K562 (cell line): ENCODE data around the gene PCSK6. TPM values are rescaled to one million over a fixed set of nuclear protein-coding genes. Genes with fewer than 3 reads are reported as not detected.

ENCODE experiments used
- ATAC-seq: fragments of 200-7000 bp; cut with Tn5 transposase; 3 replicates; pipeline ENCODE4 v1.9.1; 2020; ENCODE audit warnings: moderate library complexity
- BruUV-seq: library from RNA; stranded (reverse); fragments of 400-500 nt; replicated peaks from 2 replicates; lab custom pipeline; 2021; lab: Mats Ljungman, UMichigan
- CTCF ChIA-PET: fragments of 300-600 bp; formaldehyde crosslinking; extraction: SDS; loops from one replicate; lab custom pipeline; 2021; ENCODE audit warnings: low intra/inter-chr PET ratio; lab: Yijun Ruan, JAX
- POLR2A ChIA-PET: fragments of 300-600, 350-650 bp; sonication (Branson Sonifier 250); formaldehyde crosslinking; extraction: SDS; loops from one replicate; lab custom pipeline; 2021; ENCODE audit warnings: antibody characterized with exemption, inconsistent platforms; lab: Yijun Ruan, JAX
- DNase-seq, 4 experiments: peaks; one replicate each; pipeline versions ENCODE4 v3.0.0 to v3.0.0-alpha.2; 2011 to 2018; ENCODE audit warnings: low spot score in 3 of 4, mixed read lengths in 3 of 4; ENCODE audit errors: extremely low read depth in 1 of 4
- FAIRE-seq: peaks from 2 replicates; lab custom pipeline; 2011; peaks lifted over from hg19 to GRCh38; lab: Jason Lieb, UNC
- H2AFZ ChIP-seq: 2 replicates; pipeline ENCODE4 v1.6.0; 2011; ENCODE audit warnings: low read depth, low read length, control low read depth, inconsistent platforms
- H3K27ac ChIP-seq: fragments of 200-600 bp; 3 replicates; pipeline ENCODE4 v1.8.0; 2011; ENCODE audit warnings: low read depth, mild to moderate bottlenecking, control low read depth, inconsistent platforms, low read length, moderate library complexity, mixed read lengths; ENCODE audit errors: extremely low read depth
- H3K27me3 ChIP-seq, 2 experiments: fragments of 300-600 bp in 1 of 2; 2 replicates in 1 of 2; 3 replicates in 1 of 2; pipeline versions ENCODE4 v1.6.0 to v1.8.0; 2011; ENCODE audit warnings: inconsistent platforms in 2 of 2, low read length in 2 of 2, mild to moderate bottlenecking in 1 of 2, mixed read lengths in 1 of 2, moderate library complexity in 1 of 2; ENCODE audit not compliant: control insufficient read depth in 2 of 2, insufficient read depth in 2 of 2
- H3K36me3 ChIP-seq: fragments of 300-600 bp; 3 replicates; pipeline ENCODE4 v1.8.0; 2011; ENCODE audit warnings: mild to moderate bottlenecking, low read length, inconsistent platforms; ENCODE audit not compliant: control insufficient read depth, insufficient read depth
- H3K4me1 ChIP-seq, 2 experiments: fragments of 200-600 bp in 1 of 2; replicated peaks in 1 of 2; 2 replicates in 1 of 2; 3 replicates in 1 of 2; pipeline versions ENCODE4 v1.5.1 to v1.8.0; 2011; ENCODE audit warnings: inconsistent platforms in 2 of 2, low read length in 2 of 2, mild to moderate bottlenecking in 1 of 2, mixed read lengths in 1 of 2, moderate library complexity in 1 of 2; ENCODE audit not compliant: control insufficient read depth in 2 of 2, insufficient read depth in 2 of 2
- H3K4me2 ChIP-seq: 2 replicates; pipeline ENCODE4 v1.6.1; 2011; ENCODE audit warnings: low read length, control low read depth, inconsistent platforms, mixed read lengths; ENCODE audit not compliant: insufficient read depth
- H3K4me3 ChIP-seq: fragments of 200-600 bp; sonication (generic), shearing (Covaris generic); 2 replicates; pipeline ENCODE4 v1.5.1; 2016; ENCODE audit warnings: control low read depth, inconsistent platforms
- H3K79me2 ChIP-seq: fragments of 200-600 bp; 3 replicates; pipeline ENCODE4 v1.8.0; 2011; ENCODE audit warnings: low read length, inconsistent platforms; ENCODE audit not compliant: control insufficient read depth, insufficient read depth
- H3K9ac ChIP-seq, 2 experiments: 2 replicates each; pipeline versions ENCODE4 v1.6.0 to v1.6.1; 2011; ENCODE audit warnings: low read depth in 2 of 2, low read length in 2 of 2, control low read depth in 1 of 2, inconsistent platforms in 1 of 2, mild to moderate bottlenecking in 1 of 2, mixed read lengths in 1 of 2; ENCODE audit not compliant: insufficient read depth in 1 of 2
- H3K9me1 ChIP-seq: one replicate; pipeline ENCODE4 v1.6.0; 2011; ENCODE audit warnings: inconsistent platforms, mild to moderate bottlenecking, low read length, moderate library complexity; ENCODE audit not compliant: control insufficient read depth, insufficient read depth
- H3K9me3 ChIP-seq: replicated peaks from 2 replicates; pipeline ENCODE4 v1.5.1; 2011; ENCODE audit warnings: low read depth, low read length, inconsistent platforms; ENCODE audit not compliant: control insufficient read depth, insufficient read depth
- H4K20me1 ChIP-seq: replicated peaks from 2 replicates; pipeline ENCODE4 v1.6.1; 2011; ENCODE audit warnings: low read length, inconsistent platforms, mixed read lengths; ENCODE audit not compliant: control insufficient read depth, insufficient read depth
- CBX1 ChIP-seq: sonication (generic); IDR thresholded peaks from 2 replicates; pipeline ENCODE4 v1.6.1; 2016; ENCODE audit warnings: antibody characterized with exemption, low read depth, mild to moderate bottlenecking
- MYBL2 ChIP-seq, 2 experiments: fragments of 450-650 bp in 1 of 2; sonication (generic) in 1 of 2; formaldehyde crosslinking in 1 of 2; IDR thresholded peaks; 2 replicates each; pipeline versions ENCODE4 v1.6.1 to v1.8.1; 2017 to 2022; ENCODE audit warnings: borderline replicate concordance in 1 of 2, inconsistent platforms in 1 of 2, low read depth in 1 of 2, mild to moderate bottlenecking in 1 of 2, missing genetic modification reagents in 1 of 2, moderate library complexity in 1 of 2
- NR1H2 ChIP-seq: sonication (generic); formaldehyde crosslinking; IDR thresholded peaks from 2 replicates; pipeline ENCODE4 v1.4.0; 2020; ENCODE audit warnings: mild to moderate bottlenecking, missing genetic modification reagents
- NR2F6 ChIP-seq: fragments of 450-650 bp; formaldehyde crosslinking; IDR thresholded peaks from 2 replicates; pipeline ENCODE4 v1.4.0; 2020; ENCODE audit warnings: mild to moderate bottlenecking
- SAFB2 ChIP-seq: fragments of 200-400 bp; formaldehyde crosslinking; IDR thresholded peaks from 2 replicates; pipeline ENCODE4 v1.6.1; 2018; ENCODE audit warnings: borderline replicate concordance, low read length, low read depth, moderate library complexity; ENCODE audit not compliant: severe bottlenecking
- SMAD3 ChIP-seq: fragments of 450-650 bp; formaldehyde crosslinking; conservative IDR thresholded peaks from 2 replicates; pipeline ENCODE4 v1.4.0; 2020; ENCODE audit warnings: mild to moderate bottlenecking
- SMARCA4 ChIP-seq: fragments of 450-650 bp; IDR thresholded peaks from 2 replicates; pipeline ENCODE4 v1.6.1; 2016
- WGBS: fragments of 100-300 bp; shearing (Covaris generic); methylation state at CpG from one replicate; pipeline ENCODE4 v1.1.6; 2016; ENCODE audit warnings: low coverage, mixed read lengths; ENCODE audit not compliant: insufficient coverage; ENCODE audit errors: missing lambda C conversion rate; 5-methylcytosine and 5-hydroxymethylcytosine counted together
- in situ Hi-C: fragments of 300-500 bp; cut with MboI; formaldehyde crosslinking; loops from 4 replicates; pipeline ENCODE4 v1.15.0; 2018; ENCODE audit warnings: inconsistent platforms, mixed read lengths
- intact Hi-C: fragments of 100-400 bp; cut with micrococcal nuclease; formaldehyde crosslinking; loops from 2 replicates; pipeline ENCODE4 v1.14.2; 2022
- polyA plus RNA-seq, 8 experiments: library from polyadenylated mRNA; depleted of rRNA in 4 of 8; stranded (reverse) in 5 of 8; unstranded in 3 of 8; fragments of >200 nt; fragmentation: Nextera tagmentation in 2 of 8; fragmentation: Illumina TruSeq in 1 of 8; extraction: Ambion mirVana in 2 of 8; extraction: Trizol in 1 of 8; gene quantifications; 2 replicates each; pipeline versions ENCODE4 v1.2.1 to v1.2.3, GENCODE V29; 2011 to 2014; ENCODE audit warnings: inconsistent platforms in 1 of 8, missing spikeins in 1 of 8
- total RNA-seq, 7 experiments: library from RNA; depleted of rRNA in 6 of 7; stranded (reverse); fragments of >200 nt in 6 of 7; fragmentation: Illumina TruSeq in 2 of 7; extraction: Trizol in 2 of 7; gene quantifications; 2 replicates each; pipeline versions ENCODE4 v1.2.1 to v1.2.3, GENCODE V29; 2011 to 2021; ENCODE audit warnings: low replicate concordance in 1 of 7
- TF ChIP-seq, protein P1 (sequence below): fragments of 150-350 bp; conservative IDR thresholded peaks from 2 replicates; pipeline ENCODE4 v1.6.1; 2014; ENCODE audit warnings: low read length

The PCSK6 gene
- total and polyA plus RNA-seq, 9 of the 15 experiments (the other 6 are each of a cell fraction or from before 2014, with no cell fraction given) = 2.2 to 32.6 (median 14.5) TPM

DNA sequence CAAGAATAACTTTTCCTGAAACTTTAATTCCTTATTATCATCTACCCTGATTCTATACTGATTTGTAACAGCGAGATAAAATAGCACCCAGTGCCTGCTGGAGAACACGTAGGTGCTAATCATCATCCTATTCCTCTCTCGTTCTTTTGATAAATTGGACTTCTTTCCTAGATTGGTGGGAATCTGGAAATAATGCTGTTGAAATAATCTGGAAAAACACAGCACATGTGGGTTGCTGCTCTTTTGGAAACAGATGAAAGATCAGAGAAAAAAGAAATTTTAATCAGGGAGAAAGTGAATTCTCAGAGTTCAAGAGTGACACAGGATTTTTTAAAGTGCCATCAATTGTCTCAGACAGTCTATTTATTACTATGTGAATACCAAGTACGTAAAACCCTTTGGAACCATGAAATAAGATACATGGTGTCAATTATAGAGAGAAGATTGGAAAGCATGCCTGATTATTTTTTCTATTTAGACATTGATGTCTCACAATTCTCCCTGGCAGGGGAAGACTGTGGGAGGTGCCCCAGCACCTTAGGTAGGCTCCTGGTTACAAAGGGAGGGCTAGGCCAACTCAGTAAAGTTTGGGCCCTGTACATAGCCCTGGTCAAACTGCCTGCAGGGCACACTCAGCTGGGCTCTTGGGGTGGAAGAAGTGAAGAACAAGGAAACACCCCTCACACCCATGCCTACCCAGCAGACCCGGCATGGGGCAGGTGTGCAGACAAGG is 134.4 kb downstream of the PCSK6 start (continued):
- TF ChIP-seq SAFB2 = no peak

DNA sequence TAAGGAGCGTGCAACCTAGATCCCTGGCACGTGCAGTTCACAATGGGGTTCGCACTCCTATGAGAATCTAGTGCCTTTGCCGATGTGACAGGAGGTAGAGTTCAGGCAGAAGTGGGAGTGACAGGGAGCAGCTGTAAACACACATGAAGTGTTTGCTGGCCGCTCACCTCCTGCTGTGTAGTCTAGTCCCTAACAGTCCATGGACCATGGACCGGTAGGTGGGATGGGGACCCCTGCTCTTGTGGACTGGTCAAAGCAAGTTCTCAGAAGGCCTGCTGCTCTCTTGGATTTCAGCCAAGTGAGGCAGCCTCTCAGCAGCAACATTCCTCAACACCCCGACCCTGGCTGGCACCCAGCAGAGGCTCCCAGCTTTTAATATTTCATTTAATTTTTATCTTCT is 136.3 kb downstream of the PCSK6 start:
- intact Hi-C loops (no loop called here), in situ Hi-C loops (no loop called here)
- Histone ChIP-seq H3K4me3 (no peak overlapping the region), H2AFZ (no peak overlapping the region), H3K79me2 (no peaks in the 10 kb centered on the region), H3K4me2 (no peak overlapping the region), H3K9me1 (no peaks in the 10 kb centered on the region), H3K9ac (no peak overlapping the region), H3K27me3 (peaks cover 0 to 19% of the 10 kb centered on the region in 2 experiments; a peak in 3 of 5 replicates), H4K20me1 (peaks cover 8% of the 10 kb centered on the region), H3K27ac (no peak overlapping the region; the same call in 2 of the 3 replicates), H3K9me3 (no peaks in the 10 kb centered on the region), H3K4me1 (no peaks in the 10 kb centered on the region; a peak in 1 of 5 replicates), H3K36me3 (peaks cover 3% of the 10 kb centered on the region; the same call in 1 of the 3 replicates)
- no peak for ATAC-seq
- ChIA-PET POLR2A (interaction anchor here (0.6 to 1.0 kb wide), 3 partner anchors 11 to 464 kb away, joined by 3 to 4 read pairs (median 4); no protein-coding TSS in a partner anchor), CTCF (no interaction called here)
- 57% methylated on average over 7 of the region's 7 CpGs for WGBS
- no peak for FAIRE-seq
- no TSS peak for BruUV-seq
- DNase-seq = no peak
- TF ChIP-seq NR1H2 (CRISPR knock-in tag) (no peak), NR2F6 (no peak), CBX1 (no peak), MYBL2 (IDR thresholded peaks at IDR 0.05; ENCODE audit: low read depth) (no peak), MYBL2 (CRISPR knock-in tag; IDR thresholded peaks at IDR 0.05; ENCODE audit: borderline replicate concordance) (no peak), SMARCA4 (no peak), SMAD3 (CRISPR knock-in tag) (no peak)
- TF ChIP-seq, protein P1, sequence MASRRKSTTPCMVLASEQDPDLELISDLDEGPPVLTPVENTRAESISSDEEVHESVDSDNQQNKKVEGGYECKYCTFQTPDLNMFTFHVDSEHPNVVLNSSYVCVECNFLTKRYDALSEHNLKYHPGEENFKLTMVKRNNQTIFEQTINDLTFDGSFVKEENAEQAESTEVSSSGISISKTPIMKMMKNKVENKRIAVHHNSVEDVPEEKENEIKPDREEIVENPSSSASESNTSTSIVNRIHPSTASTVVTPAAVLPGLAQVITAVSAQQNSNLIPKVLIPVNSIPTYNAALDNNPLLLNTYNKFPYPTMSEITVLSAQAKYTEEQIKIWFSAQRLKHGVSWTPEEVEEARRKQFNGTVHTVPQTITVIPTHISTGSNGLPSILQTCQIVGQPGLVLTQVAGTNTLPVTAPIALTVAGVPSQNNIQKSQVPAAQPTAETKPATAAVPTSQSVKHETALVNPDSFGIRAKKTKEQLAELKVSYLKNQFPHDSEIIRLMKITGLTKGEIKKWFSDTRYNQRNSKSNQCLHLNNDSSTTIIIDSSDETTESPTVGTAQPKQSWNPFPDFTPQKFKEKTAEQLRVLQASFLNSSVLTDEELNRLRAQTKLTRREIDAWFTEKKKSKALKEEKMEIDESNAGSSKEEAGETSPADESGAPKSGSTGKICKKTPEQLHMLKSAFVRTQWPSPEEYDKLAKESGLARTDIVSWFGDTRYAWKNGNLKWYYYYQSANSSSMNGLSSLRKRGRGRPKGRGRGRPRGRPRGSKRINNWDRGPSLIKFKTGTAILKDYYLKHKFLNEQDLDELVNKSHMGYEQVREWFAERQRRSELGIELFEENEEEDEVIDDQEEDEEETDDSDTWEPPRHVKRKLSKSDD = no peak
